ENCODE results near the gene PFDN2. TPM values are rescaled to one million over a fixed set of nuclear protein-coding genes. Genes with fewer than 3 reads are reported as not detected.
A peak's percentile ranks its signal among the peaks of the same experiment; 100 is the strongest.

The PFDN2 gene
- total and polyA plus RNA-seq, 2 of the 8 experiments (the other 6 are each of a cell fraction or from before 2014, with no cell fraction given) = 66.2 to 71.2 TPM

- no peak overlapping the region for H4K8ac ChIP-seq (ENCODE audit: extremely low read depth, insufficient read depth, low read length)
- no peak overlapping the region for H2AK5ac ChIP-seq (ENCODE audit: low read depth, low read length)
- no peak overlapping the region for H3K4ac ChIP-seq (replicated peaks; ENCODE audit: insufficient read length, low read depth, low read length)
- no peaks in the 10 kb centered on the region for H3K27me3 ChIP-seq (replicated peaks in 1 of 4; ENCODE audit: control insufficient read depth in 3 of 4, extremely low read depth in 1 of 4, insufficient read depth in 3 of 4, low read length in 3 of 4)
- H3K23ac ChIP-seq (ENCODE audit: insufficient read length) = no peak overlapping the region
- peaks cover 4 to 71% of the 10 kb centered on the region in 2 experiments; a peak in 3 of 4 replicates for H3K79me2 ChIP-seq (ENCODE audit: control insufficient read depth in 1 of 2, insufficient read depth in 2 of 2, low read length in 2 of 2)
- CTCF ChIA-PET (ENCODE audit: partially characterized antibody) = interaction anchor here (5.0 kb wide), 1 partner anchor 17 kb away, joined by 33 read pairs; the partner anchor contains the start of gene KLHDC9
- H2AFZ ChIP-seq (ENCODE audit: low read length) = no peak overlapping the region
- TF ChIP-seq NANOG (IDR thresholded peaks at IDR 0.05; ENCODE audit: insufficient read depth, low read depth, low read length, poor library complexity, severe bottlenecking) (no peak), SP1 (IDR thresholded peaks at IDR 0.05; ENCODE audit: low read depth, low read length) (no peak), ZNF274 (IDR thresholded peaks at IDR 0.05; ENCODE audit: borderline replicate concordance, extremely low read depth, low read length) (no peak), KDM5A (IDR thresholded peaks at IDR 0.05; ENCODE audit: low read length) (no peak), SAP30 (IDR thresholded peaks at IDR 0.05; ENCODE audit: insufficient read depth, insufficient replicate concordance, low read length) (no peak)
- H3K27ac ChIP-seq (ENCODE audit: low read depth, low read length) = no peak overlapping the region
- H2BK5ac ChIP-seq (ENCODE audit: low read depth, low read length) = no peak overlapping the region
- H3K56ac ChIP-seq (replicated peaks; ENCODE audit: insufficient read length, low read depth, low read length) = no peak overlapping the region
- no peak for FAIRE-seq
- peaks cover 0 to 6% of the 10 kb centered on the region in 2 experiments for H4K20me1 ChIP-seq (replicated peaks in 1 of 2; ENCODE audit: control insufficient read depth in 1 of 2, insufficient read depth in 2 of 2, low read length in 2 of 2)
- H4K5ac ChIP-seq (ENCODE audit: insufficient read length, low read depth, low read length) = no peak overlapping the region
- no peaks in the 10 kb centered on the region for H3K9me3 ChIP-seq (ENCODE audit: insufficient read depth in 2 of 2, low read depth in 1 of 2, low read length in 1 of 2)
- peaks cover 4 to 10% (median 5%) of the 10 kb centered on the region in 4 experiments; a peak in 6 of 7 replicates for H3K4me1 ChIP-seq (replicated peaks in 1 of 4; ENCODE audit: control insufficient read depth in 3 of 4, insufficient read depth in 4 of 4, low read length in 3 of 4)
- H3K4me2 ChIP-seq (ENCODE audit: insufficient read depth in 1 of 2, low read depth in 2 of 2, low read length in 2 of 2) = no peak overlapping the region
- H3K23me2 ChIP-seq (ENCODE audit: low read depth, low read length) = peaks cover 12% of the 10 kb centered on the region
- H3K79me1 ChIP-seq (ENCODE audit: low read depth, low read length) = peaks cover 15% of the 10 kb centered on the region
- H2BK15ac ChIP-seq (ENCODE audit: low read length) = no peak overlapping the region
- no peak overlapping the region for H2BK120ac ChIP-seq (replicated peaks; ENCODE audit: low read depth, low read length)
- H2BK20ac ChIP-seq (ENCODE audit: low read length) = no peak overlapping the region
- H3K18ac ChIP-seq (ENCODE audit: extremely low read depth, low read length) = no peak overlapping the region
- POLR2A ChIA-PET (ENCODE audit: partially characterized antibody) = interaction anchor here (1.4 to 1.6 kb wide), 2 partner anchors 14 to 40 kb away, joined by 3 to 4 read pairs; no protein-coding TSS in a partner anchor
- H3K14ac ChIP-seq (ENCODE audit: insufficient read length) = no peak overlapping the region
- H3K36me3 ChIP-seq (ENCODE audit: control insufficient read depth in 2 of 4, insufficient read depth in 4 of 4, low read length in 3 of 4) = peaks cover 0 to 7% (median 3%) of the 10 kb centered on the region in 4 experiments; a peak in 3 of 8 replicates
- peak overlapping the region in 1 of 4 experiments; percentile 17; a peak in 1 of 7 replicates for H3K9ac ChIP-seq (replicated peaks in 1 of 4; ENCODE audit: extremely low read depth in 1 of 4, low read depth in 3 of 4, low read length in 3 of 4)
- no peak for DNase-seq (ENCODE audit: low read depth in 1 of 2, low spot score in 2 of 2)
- WGBS, 2 experiments (ENCODE audit: extremely low coverage in 1 of 2, insufficient coverage in 1 of 2, insufficient read length in 1 of 2, insufficient replicate concordance in 2 of 2, low coverage in 1 of 2, low lambda C conversion rate in 2 of 2, missing lambda C conversion rate in 1 of 2) = 96% methylated on average over 12 of the region's 12 CpGs; no CpG with 5 or more reads in 1 of the 2 experiments
- H3K4me3 ChIP-seq (ENCODE audit: extremely low read depth in 1 of 4, insufficient read depth in 2 of 4, low read depth in 3 of 4, low read length in 4 of 4) = no peak overlapping the region
- H2BK12ac ChIP-seq (ENCODE audit: low read depth, low read length) = no peak overlapping the region
- H4K91ac ChIP-seq (replicated peaks; ENCODE audit: insufficient read length, low read length) = no peak overlapping the region
These were observed 2.6 kb downstream of the PFDN2 start for GRCh38 chr1:161115132-161115711.

All from H1 (cell line).